GM12873 (cell line): ENCODE data around the gene CHST9.

Experiments used
- CTCF ChIP-seq: IDR thresholded peaks from 2 replicates; pipeline ENCODE4 v1.5.1; 2012; ENCODE audit warnings: low read depth, mild to moderate bottlenecking, moderate library complexity, low read length, control low read depth; ENCODE audit not compliant: insufficient read depth; ENCODE audit errors: missing control alignments

The CHST9 gene

DNA sequence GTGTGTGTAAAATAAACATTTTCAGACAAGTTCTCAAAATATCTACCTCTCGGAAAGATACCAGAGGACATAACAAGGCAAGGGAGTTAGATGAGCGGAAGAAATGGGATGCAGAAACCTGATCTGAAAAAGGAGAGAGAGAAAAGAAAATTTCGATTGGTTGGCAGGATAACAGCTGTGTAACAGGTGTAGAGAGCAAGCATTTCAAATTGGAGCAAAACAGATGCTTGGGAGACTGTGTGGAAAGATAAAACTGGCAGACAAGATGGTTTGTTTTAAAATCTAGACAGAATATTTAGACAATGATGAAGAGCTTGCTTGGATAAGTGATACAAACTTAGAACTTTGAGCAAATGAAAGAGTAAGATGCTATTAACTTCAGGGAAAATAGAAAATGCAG is 20.2 kb downstream of the CHST9 start:
- TF ChIP-seq CTCF = no peak

GRCh38 chr18:27163197-27163716 is 21.9 kb downstream of the CHST9 start:
- peak; percentile 30 for TF ChIP-seq CTCF

GRCh38 chr18:27144672-27145071 is 40.4 kb downstream of the CHST9 start:
- TF ChIP-seq CTCF = no peak

DNA sequence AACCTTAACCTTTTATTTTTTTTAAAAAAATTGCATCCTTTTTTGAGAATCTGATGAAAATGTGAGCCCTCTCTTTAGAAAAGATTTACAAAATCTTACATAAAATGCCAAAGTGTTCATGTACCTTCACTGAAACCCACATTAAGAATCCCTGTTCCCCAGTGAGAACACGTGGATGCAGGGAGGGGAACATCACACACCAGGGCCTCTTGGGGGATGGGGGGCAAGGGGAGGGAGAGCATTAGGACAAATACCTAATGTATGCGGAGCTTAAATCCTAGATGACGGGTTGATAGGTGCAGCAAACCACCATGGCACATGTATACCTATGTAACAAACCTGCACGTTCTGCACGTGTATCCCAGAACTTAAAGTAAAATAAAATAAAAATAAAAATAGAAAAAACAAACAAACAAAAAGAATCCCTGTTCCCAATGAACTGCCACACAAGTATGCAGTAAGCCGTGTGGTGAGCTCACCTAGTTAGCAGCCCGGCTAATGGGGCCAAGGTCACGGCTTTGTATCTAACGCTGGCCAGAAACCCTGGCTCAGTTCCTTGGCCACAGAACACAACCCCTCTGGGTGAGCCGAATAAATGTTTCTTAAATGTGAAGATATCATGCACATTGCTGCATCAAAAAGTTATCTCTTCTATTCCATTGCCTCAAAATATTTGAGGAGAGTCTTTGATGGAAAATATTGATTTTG is 41.4 kb downstream of the CHST9 start:
- no peak for TF ChIP-seq CTCF

- no peak for TF ChIP-seq CTCF
Observed at GRCh38 chr18:27142891-27143290, 42.2 kb downstream of the CHST9 start.

- no peak for TF ChIP-seq CTCF
Observed at GRCh38 chr18:27141876-27142275, 43.2 kb downstream of the CHST9 start.

DNA sequence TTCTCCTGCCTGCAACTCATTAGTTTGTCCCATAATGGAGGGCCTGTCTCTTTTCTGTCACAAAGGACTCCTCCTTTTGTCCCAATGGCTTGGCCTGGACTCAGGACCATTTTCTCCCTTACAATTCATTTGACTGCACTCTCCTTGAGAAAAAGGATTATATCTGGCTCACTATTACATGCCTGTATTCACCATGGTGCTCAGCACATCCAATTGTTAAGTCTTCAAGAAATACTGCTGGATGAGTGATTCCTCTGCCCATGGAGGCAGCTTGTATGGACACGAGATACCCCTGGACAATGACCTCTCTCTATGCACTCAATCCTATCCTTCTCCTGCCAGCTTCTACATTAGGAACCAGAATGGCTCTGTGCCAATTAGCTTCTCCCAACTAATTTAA is 47.0 kb downstream of the CHST9 start:
- no peak for TF ChIP-seq CTCF
